NT2/D1 (cell line): Measurements from ENCODE around the gene S100A2.

Experiments
- DNase-seq: peaks from one replicate; pipeline ENCODE4 v3.0.0-alpha.2; 2011; ENCODE audit warnings: low read depth, low spot score
- H3K27me3 ChIP-seq: 2 replicates; pipeline ENCODE4 v1.6.0; 2011; ENCODE audit warnings: mild to moderate bottlenecking; ENCODE audit not compliant: insufficient read length, insufficient read depth
- H3K36me3 ChIP-seq: 2 replicates; pipeline ENCODE4 v1.6.1; 2011; ENCODE audit warnings: mild to moderate bottlenecking, low read length, mixed read lengths; ENCODE audit not compliant: insufficient read depth, insufficient read length
- H3K4me1 ChIP-seq: 2 replicates; pipeline ENCODE4 v1.5.1; 2011; ENCODE audit not compliant: insufficient read depth, insufficient read length
- H3K4me3 ChIP-seq: 2 replicates; pipeline ENCODE4 v1.5.1; 2011; ENCODE audit warnings: low read depth; ENCODE audit not compliant: insufficient read length
- H3K9ac ChIP-seq: 2 replicates; pipeline ENCODE4 v1.6.0; 2011; ENCODE audit warnings: low read depth; ENCODE audit not compliant: insufficient read length
- H3K9me3 ChIP-seq: 2 replicates; pipeline ENCODE4 v1.5.1; 2011; ENCODE audit warnings: mild to moderate bottlenecking, low read length; ENCODE audit not compliant: insufficient read depth
- SUZ12 ChIP-seq: IDR thresholded peaks from 2 replicates; pipeline ENCODE4 v1.6.1; 2011; ENCODE audit not compliant: insufficient read length, insufficient read depth; ENCODE audit errors: extremely low read depth
- YY1 ChIP-seq: IDR thresholded peaks from 2 replicates; pipeline ENCODE4 v1.6.1; 2011; ENCODE audit not compliant: insufficient read length, insufficient read depth
- ZNF274 ChIP-seq: IDR thresholded peaks from 2 replicates; pipeline ENCODE4 v1.6.1; 2011; ENCODE audit warnings: mild to moderate bottlenecking, low read depth, low read length

Gene S100A2

GRCh38 chr1:153561466-153561985 is 4.1 kb downstream of the S100A2 start:
- no peak overlapping the region for H3K9ac ChIP-seq
- H3K27me3 ChIP-seq = no peaks in the 10 kb centered on the region
- peaks cover 19% of the 10 kb centered on the region for H3K4me1 ChIP-seq
- TF ChIP-seq ZNF274 = no peak
- no peak for TF ChIP-seq YY1
- TF ChIP-seq SUZ12 = no peak
- no peaks in the 10 kb centered on the region for H3K36me3 ChIP-seq
- DNase-seq = no peak
- no peak overlapping the region for H3K4me3 ChIP-seq
- no peaks in the 10 kb centered on the region for H3K9me3 ChIP-seq

- H3K9ac ChIP-seq = no peak overlapping the region
- TF ChIP-seq YY1 (no peak), SUZ12 (no peak), ZNF274 (no peak)
Observed at GRCh38 chr1:153560771-153561465, 4.7 kb downstream of the S100A2 start.

GRCh38 chr1:153560241-153560640 is 5.4 kb downstream of the S100A2 start:
- H3K27me3 ChIP-seq = no peaks in the 10 kb centered on the region
- H3K9me3 ChIP-seq = no peaks in the 10 kb centered on the region
- TF ChIP-seq ZNF274 (no peak), YY1 (no peak), SUZ12 (no peak)
- H3K9ac ChIP-seq = no peak overlapping the region
- H3K4me1 ChIP-seq = peaks cover 11% of the 10 kb centered on the region
- H3K4me3 ChIP-seq = no peak overlapping the region
- no peak for DNase-seq
- no peaks in the 10 kb centered on the region for H3K36me3 ChIP-seq

More at GRCh38 chr1:153560771-153561465, 4.7 kb downstream of the S100A2 start:
- Histone ChIP-seq H3K36me3 (no peaks in the 10 kb centered on the region), H3K4me3 (no peak overlapping the region), H3K9me3 (no peaks in the 10 kb centered on the region), H3K27me3 (no peaks in the 10 kb centered on the region), H3K4me1 (peaks cover 17% of the 10 kb centered on the region)
- no peak for DNase-seq

- no peak for TF ChIP-seq YY1
- TF ChIP-seq SUZ12 = no peak
- no peak for TF ChIP-seq ZNF274
- no peaks in the 10 kb centered on the region for H3K4me1 ChIP-seq
- DNase-seq = no peak
- H3K27me3 ChIP-seq = no peaks in the 10 kb centered on the region
- H3K9ac ChIP-seq = no peak overlapping the region
- H3K4me3 ChIP-seq = no peak overlapping the region
- H3K9me3 ChIP-seq = no peaks in the 10 kb centered on the region
- no peaks in the 10 kb centered on the region for H3K36me3 ChIP-seq
Observed at GRCh38 chr1:153557877-153558276, 7.8 kb downstream of the S100A2 start.

- H3K27me3 ChIP-seq = no peaks in the 10 kb centered on the region
- TF ChIP-seq ZNF274 = no peak
- no peak for TF ChIP-seq SUZ12
- TF ChIP-seq YY1 = no peak
- DNase-seq = no peak
- no peaks in the 10 kb centered on the region for H3K36me3 ChIP-seq
- no peaks in the 10 kb centered on the region for H3K9me3 ChIP-seq
- no peak overlapping the region for H3K4me3 ChIP-seq
- H3K4me1 ChIP-seq = no peaks in the 10 kb centered on the region
- H3K9ac ChIP-seq = no peak overlapping the region
Observed at GRCh38 chr1:153556348-153556747, 9.3 kb downstream of the S100A2 start.

GRCh38 chr1:153553830-153554541 is 11.7 kb downstream of the S100A2 start:
- Histone ChIP-seq H3K27me3 (no peaks in the 10 kb centered on the region), H3K36me3 (no peaks in the 10 kb centered on the region), H3K9ac (no peak overlapping the region), H3K4me3 (no peak overlapping the region), H3K9me3 (no peaks in the 10 kb centered on the region), H3K4me1 (peaks cover 15% of the 10 kb centered on the region)
- DNase-seq = no peak
- TF ChIP-seq ZNF274 = no peak
- no peak for TF ChIP-seq YY1
- TF ChIP-seq SUZ12 = no peak

- Histone ChIP-seq H3K9me3 (no peaks in the 10 kb centered on the region), H3K27me3 (no peaks in the 10 kb centered on the region), H3K36me3 (no peaks in the 10 kb centered on the region), H3K9ac (no peak overlapping the region), H3K4me3 (no peak overlapping the region), H3K4me1 (peaks cover 23% of the 10 kb centered on the region)
- DNase-seq = no peak
- TF ChIP-seq ZNF274 (no peak), SUZ12 (no peak), YY1 (no peak)
Observed at GRCh38 chr1:153553096-153553495, 12.5 kb downstream of the S100A2 start.
